Stomach smooth muscle (tissue), 2 donors: ENCODE results near the gene LIPG.
"Not testable (repeated sequence)": the region's sequence is repeated elsewhere in the genome, so short reads cannot be mapped to it uniquely, and the experiment has no call there.

Experiments
- H3K27ac ChIP-seq: one replicate; pipeline ENCODE4 v1.7.0; 2013; ENCODE audit warnings: mild to moderate bottlenecking, low read length, inconsistent platforms
- H3K27me3 ChIP-seq, 2 donors: one replicate each; pipeline ENCODE4 v1.7.0; 2013; ENCODE audit warnings: low read length in 2 of 2; ENCODE audit not compliant: insufficient read depth in 2 of 2, control insufficient read depth in 1 of 2
- H3K36me3 ChIP-seq, 2 donors: one replicate each; pipeline ENCODE4 v1.7.0; 2013; ENCODE audit warnings: low read length in 2 of 2; ENCODE audit not compliant: control insufficient read depth in 2 of 2, insufficient read depth in 2 of 2
- H3K4me1 ChIP-seq: one replicate; pipeline ENCODE4 v1.7.0; 2013; ENCODE audit warnings: low read length; ENCODE audit not compliant: control insufficient read depth, insufficient read depth
- H3K4me3 ChIP-seq, 2 donors: one replicate each; pipeline ENCODE4 v1.7.0; 2013; ENCODE audit warnings: low read length in 2 of 2
- H3K9ac ChIP-seq, 2 donors: one replicate each; pipeline ENCODE4 v1.7.0; 2013; ENCODE audit warnings: low read length in 2 of 2, mild to moderate bottlenecking in 1 of 2
- H3K9me3 ChIP-seq, 2 donors: one replicate each; pipeline ENCODE4 v1.7.0; 2013; ENCODE audit warnings: low read length in 2 of 2; ENCODE audit not compliant: control insufficient read depth in 2 of 2
- donor health status: healthy.
- donor health status: Pancreatic carcinoma.

LIPG gene

DNA sequence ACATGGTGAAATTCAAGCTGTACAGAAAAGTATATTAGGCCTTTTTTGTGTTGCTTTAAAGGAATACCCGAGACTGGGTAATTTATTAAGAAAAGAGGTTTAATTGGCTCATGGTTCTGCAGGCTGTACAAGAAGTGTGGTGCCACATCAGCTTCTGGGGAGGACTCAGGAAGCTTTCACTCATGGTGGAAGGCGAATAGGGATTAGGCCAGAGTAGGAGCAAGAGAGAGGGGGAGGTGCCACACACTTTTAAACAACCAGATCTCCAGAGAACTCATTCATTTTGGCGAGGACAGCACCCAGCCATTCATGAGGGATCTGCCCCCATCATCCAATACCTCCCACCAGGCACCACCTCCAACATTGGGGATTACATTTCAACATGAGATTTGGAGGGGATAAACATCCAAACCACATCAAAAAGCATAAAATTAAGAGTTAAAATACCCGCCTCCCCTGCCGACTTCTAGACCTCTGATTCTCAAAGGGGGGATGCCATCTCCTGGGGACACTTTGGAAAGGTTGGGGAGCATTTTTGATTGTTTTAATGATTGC, 15.1 kb upstream of the LIPG start:
- H3K9ac ChIP-seq = no peak overlapping the region
- no peaks in the 10 kb centered on the region for H3K4me1 ChIP-seq
- H3K4me3 ChIP-seq = no peak overlapping the region
- no peaks in the 10 kb centered on the region for H3K36me3 ChIP-seq
- H3K9me3 ChIP-seq = no peaks in the 10 kb centered on the region
- no peak overlapping the region for H3K27ac ChIP-seq
- no peaks in the 10 kb centered on the region for H3K27me3 ChIP-seq

DNA sequence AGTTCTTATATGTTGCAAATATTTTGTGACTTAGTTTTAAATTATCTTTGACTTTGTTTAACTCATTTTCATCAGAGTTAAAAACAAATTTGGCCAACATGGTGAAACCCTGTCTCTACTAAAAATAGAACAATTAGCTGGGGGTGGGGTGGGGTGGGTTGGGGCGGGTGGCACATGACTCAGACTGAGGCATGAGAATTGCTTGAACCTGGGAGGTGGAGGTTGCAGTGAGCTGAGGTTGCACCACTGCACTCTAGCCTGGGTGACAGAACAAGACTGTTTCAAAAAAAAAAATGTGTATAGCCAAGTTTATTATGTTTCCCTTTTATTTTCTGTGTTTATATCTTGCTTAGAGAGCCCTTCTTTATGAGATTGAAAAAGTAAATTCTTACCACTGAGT, 14.2 kb upstream of the LIPG start:
- H3K9ac ChIP-seq = no peak overlapping the region
- H3K4me3 ChIP-seq = no peak overlapping the region
- no peaks in the 10 kb centered on the region for H3K4me1 ChIP-seq
- H3K9me3 ChIP-seq = no peaks in the 10 kb centered on the region
- H3K27me3 ChIP-seq = no peaks in the 10 kb centered on the region
- H3K36me3 ChIP-seq = no peaks in the 10 kb centered on the region
- no peak overlapping the region for H3K27ac ChIP-seq

DNA sequence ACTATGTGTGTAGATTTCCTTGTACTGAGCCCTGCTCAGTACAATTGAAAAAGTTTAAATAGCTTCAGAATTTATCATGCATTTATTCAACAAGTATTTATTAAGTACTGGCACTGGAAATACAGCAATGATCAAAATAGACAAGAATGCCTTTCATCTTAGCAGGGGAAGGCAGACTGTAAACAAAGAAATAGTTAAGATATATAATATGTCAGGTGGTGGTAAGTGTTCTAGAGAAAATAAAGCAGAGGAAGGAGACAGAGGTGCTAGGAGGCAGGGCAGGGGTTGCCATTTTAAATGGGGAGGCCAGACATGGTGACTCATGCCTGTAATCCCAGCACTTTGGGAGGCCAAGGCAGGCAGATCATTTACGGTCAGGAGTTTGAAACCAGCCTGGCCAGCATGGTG, 13.6 kb upstream of the LIPG start:
- Histone ChIP-seq H3K27ac (no peak overlapping the region), H3K4me3 (no peak overlapping the region), H3K9me3 (no peaks in the 10 kb centered on the region), H3K9ac (no peak overlapping the region), H3K27me3 (no peaks in the 10 kb centered on the region), H3K36me3 (no peaks in the 10 kb centered on the region), H3K4me1 (no peaks in the 10 kb centered on the region)

DNA sequence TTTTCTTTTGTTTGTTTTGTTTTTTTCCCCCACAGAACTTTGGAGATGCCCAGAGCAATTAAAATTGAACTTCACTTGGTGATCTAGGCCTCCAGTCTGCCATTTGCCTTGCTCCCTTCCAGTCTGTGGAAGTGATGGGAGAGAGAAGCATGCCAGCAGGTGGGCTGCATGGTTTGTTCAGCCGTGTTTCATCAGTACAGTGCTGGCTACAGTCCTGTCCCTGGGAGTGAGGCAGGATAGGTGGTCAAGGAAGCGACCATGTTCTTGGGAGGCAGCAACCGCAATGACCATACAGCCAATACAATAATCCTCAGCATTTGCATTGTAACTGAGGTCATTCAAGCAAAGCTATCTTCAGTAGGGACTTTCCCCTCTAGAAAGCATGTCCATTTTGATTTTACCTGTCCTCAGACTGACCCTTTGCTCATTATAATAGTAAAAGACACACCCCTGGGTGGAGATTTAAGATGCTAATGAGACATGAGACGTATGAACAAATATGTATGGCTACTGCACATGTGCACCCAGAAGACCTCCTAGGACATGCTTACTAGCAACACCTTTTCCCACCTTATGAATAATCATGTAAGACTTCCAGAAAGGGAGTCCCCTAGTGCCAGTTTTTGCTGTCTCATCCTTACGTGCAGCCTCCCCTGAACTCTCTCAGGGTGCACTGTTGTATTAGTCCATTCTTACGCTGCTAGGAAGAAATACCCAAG, 11.1 kb upstream of the LIPG start:
- H3K9ac ChIP-seq = no peak overlapping the region
- H3K4me3 ChIP-seq = no peak overlapping the region
- H3K27ac ChIP-seq = no peak overlapping the region
- no peaks in the 10 kb centered on the region for H3K9me3 ChIP-seq
- H3K36me3 ChIP-seq = no peaks in the 10 kb centered on the region
- H3K27me3 ChIP-seq = no peaks in the 10 kb centered on the region
- H3K4me1 ChIP-seq = no peaks in the 10 kb centered on the region

DNA sequence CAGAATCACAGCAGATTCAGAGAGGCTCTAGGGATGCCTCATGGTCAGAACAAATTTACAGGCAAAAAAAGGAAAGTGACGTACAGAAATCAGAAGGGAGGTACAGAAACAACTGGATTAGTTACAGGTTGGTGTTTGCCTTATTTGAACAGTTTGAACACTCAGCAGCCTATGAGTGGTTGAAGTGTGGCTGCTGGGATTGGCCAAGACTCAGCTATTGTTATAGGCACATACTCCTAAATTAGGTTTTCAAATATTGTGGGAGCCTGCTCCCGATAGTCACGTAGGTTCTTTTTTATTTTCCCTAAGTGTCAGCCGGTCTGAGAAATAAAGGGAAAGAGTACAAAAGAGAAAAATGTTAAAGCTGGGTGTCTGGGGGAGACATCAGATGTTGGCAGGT, 8.9 kb upstream of the LIPG start:
- Histone ChIP-seq H3K9ac (no peak overlapping the region), H3K27ac (no peak overlapping the region), H3K27me3 (no peaks in the 10 kb centered on the region), H3K4me3 (no peak overlapping the region), H3K36me3 (no peaks in the 10 kb centered on the region), H3K4me1 (no peaks in the 10 kb centered on the region), H3K9me3 (no peaks in the 10 kb centered on the region)

DNA sequence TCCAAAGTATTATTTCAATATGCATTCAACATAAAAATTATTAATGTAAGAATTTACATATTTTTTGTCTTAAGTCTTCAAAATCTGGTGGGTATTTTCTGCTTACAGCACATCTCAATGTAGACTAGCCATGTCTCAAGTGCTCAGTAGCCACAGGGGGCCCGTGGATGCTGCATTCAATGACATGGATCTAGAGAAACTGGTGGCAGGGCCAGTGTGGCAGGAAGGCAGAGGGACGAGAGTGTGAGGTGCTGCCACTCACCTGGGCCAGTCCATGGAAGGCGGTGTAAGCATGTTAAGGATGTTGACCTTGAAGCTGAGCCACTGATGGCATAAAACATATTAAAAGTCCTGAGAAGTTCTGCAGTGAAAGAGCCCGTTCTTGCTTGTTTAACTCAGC, 6.2 kb upstream of the LIPG start:
- Histone ChIP-seq H3K4me3 (no peak overlapping the region), H3K36me3 (no peaks in the 10 kb centered on the region), H3K9me3 (no peaks in the 10 kb centered on the region), H3K27ac (no peak overlapping the region), H3K27me3 (peaks cover 9% of the 10 kb centered on the region in 2 donors), H3K4me1 (peaks cover 5% of the 10 kb centered on the region), H3K9ac (no peak overlapping the region)

DNA sequence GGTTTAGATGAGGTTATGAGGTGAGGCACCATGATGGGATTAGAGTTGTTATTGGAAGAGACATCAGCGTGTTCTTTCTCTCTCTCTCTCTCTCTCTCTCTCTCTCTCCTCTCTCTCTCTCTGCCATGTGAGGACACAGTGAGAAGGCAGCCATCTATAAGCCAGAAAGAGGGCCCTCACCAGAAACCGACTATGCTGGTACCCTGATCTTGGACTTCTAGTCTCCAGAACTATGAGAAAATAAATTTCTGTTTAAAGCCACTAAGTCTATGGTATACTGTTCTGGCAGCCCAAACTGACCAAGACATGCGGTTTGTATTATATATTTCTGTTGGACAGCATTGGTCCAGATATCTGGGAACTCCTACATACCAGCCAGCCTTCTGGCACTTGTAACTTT, 3.5 kb upstream of the LIPG start:
- H3K9ac ChIP-seq = no peak overlapping the region
- no peak overlapping the region for H3K4me3 ChIP-seq
- H3K9me3 ChIP-seq = no peaks in the 10 kb centered on the region
- peaks cover 30% of the 10 kb centered on the region for H3K4me1 ChIP-seq
- H3K36me3 ChIP-seq = no peaks in the 10 kb centered on the region
- H3K27ac ChIP-seq = no peak overlapping the region
- H3K27me3 ChIP-seq = peaks cover 19 to 22% of the 10 kb centered on the region in 2 donors

DNA sequence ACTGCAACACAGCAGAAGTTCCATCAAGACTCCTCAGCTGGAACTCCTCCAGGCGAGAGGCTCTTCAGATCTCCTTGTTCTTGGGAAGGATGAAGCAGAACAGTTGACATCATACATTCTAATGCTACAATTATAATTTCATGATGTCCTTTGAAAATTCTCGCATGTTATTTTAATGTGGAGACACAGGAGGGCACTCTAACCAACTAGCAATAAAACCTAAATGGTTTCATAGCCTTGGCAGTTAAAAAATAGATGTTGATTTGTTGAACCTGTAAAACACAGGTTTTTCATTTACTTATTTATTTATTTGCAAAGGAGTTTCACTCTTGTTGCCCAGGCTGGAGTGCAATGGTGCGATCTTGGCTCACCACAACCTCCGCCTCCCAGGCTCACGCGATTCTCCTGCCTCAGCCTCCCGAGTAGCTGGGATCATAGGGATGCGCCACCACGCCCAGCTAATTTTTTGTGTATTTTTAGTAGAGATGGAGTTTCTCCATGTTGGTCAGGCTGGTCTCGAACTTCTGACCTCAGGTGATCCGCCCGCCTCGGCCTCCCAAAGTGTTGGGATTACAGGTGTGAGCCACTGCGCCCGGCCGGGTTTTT, 2.4 kb upstream of the LIPG start:
- H3K27me3 ChIP-seq = peaks cover 20 to 22% of the 10 kb centered on the region in 2 donors
- H3K4me1 ChIP-seq = peaks cover 30% of the 10 kb centered on the region

DNA sequence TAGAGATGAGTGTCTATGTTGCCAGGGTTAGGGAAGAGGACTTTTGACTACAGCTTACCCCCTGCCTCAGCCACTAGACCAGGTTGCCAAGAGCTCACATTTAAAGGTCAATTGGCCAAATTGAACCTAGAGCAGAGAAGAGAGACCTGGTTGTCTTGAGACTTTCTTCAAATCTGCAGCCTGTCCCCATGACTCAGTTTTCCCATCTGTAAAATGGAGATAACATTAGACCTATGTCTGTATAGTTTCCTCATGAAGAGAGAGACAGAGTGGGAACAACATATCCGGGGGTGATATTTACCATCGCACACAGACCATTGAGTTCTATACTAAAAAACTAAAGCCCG, 1.6 kb upstream of the LIPG start:
- no peak overlapping the region for H3K27ac ChIP-seq

More for the DNA sequence above, 2.4 kb upstream of the LIPG start:
- not testable (repeated sequence) for H3K27ac ChIP-seq, H3K9ac ChIP-seq, H3K9me3 ChIP-seq, H3K4me3 ChIP-seq, H3K36me3 ChIP-seq

DNA sequence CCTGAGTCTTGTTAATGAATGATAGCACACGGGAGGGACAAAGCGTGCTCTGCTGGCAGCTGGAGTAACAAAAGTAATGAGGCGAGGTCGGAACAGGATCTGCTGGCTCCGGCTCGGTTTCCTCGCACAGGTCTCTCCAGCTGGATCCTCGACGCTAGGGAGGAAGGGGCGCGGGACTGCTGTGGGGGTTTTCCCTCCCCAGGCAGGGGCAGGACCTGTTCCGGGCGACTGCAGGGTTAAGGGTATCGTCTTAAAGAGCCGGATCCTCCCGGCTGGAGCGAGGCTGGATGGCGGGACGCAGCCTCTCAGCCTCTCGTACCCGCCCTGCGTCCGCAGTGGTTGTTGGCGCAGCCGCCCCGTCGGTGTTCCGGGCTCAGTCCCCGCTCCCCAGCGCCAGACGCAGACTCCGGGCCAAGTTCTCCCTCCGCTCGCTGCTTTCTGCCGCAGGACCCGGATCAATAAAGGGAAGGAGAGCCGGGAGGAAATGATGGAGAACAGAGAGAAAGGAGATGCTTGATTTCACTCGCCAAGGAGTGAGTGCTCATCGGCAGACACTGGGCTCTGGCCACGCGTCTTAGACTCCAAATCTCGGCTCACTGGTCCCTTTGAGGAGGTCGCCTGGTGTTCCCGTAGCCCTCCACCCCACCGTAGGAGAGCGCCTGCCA, 1.1 kb upstream of the LIPG start:
- Histone ChIP-seq H3K9me3 (no peaks in the 10 kb centered on the region), H3K4me3 (peak overlapping the region; percentile 75 to 81), H3K27me3 (peaks cover 20 to 22% of the 10 kb centered on the region in 2 donors), H3K27ac (no peak overlapping the region), H3K4me1 (peaks cover 30% of the 10 kb centered on the region), H3K9ac (peak overlapping the region; percentile 29 to 51), H3K36me3 (no peaks in the 10 kb centered on the region)

More for the DNA sequence above, 1.6 kb upstream of the LIPG start:
- Histone ChIP-seq H3K36me3 (no peaks in the 10 kb centered on the region), H3K4me3 (peak overlapping the region; percentile 75 to 81), H3K27me3 (peaks cover 20 to 22% of the 10 kb centered on the region in 2 donors), H3K9ac (no peak overlapping the region), H3K9me3 (no peaks in the 10 kb centered on the region), H3K4me1 (peaks cover 30% of the 10 kb centered on the region)
